ENCODE data around the gene MOB3A.

- TF ChIP-seq CTCF (IDR thresholded peaks at IDR 0.05), result no peak
- TF ChIP-seq POLR2A (IDR thresholded peaks at IDR 0.05), result no peak
Measured at GRCh38 chr19:2087621-2088100, 8.5 kb downstream of the MOB3A start.
